NCI-H82 treated with DMSO at 0.1 percent for 48 hours (cell line): ENCODE data around the gene KLF5.
A peak's percentile ranks its signal among the peaks of the same experiment; 100 is the strongest.
"Not testable (repeated sequence)": the region's sequence is repeated elsewhere in the genome, so short reads cannot be mapped to it uniquely, and the experiment has no call there.

Experiments used
- DNase-seq: peaks from one replicate; lab custom pipeline; 2025; ENCODE audit not compliant: unreplicated experiment; lab: John Stamatoyannopoulos, UW

KLF5 gene

GRCh38 chr13:73082895-73083294 is 24.1 kb downstream of the KLF5 start:
- DNase-seq, result no peak

- no peak for DNase-seq
Observed at GRCh38 chr13:73088332-73088935, 29.6 kb downstream of the KLF5 start.

- DNase-seq, result no peak
Observed at GRCh38 chr13:73089213-73089612, 30.4 kb downstream of the KLF5 start.

- DNase-seq, result no peak
Observed at GRCh38 chr13:73090116-73090822, 31.5 kb downstream of the KLF5 start.

GRCh38 chr13:73090823-73091187 is 32.0 kb downstream of the KLF5 start:
- DNase-seq, result no peak

- no peak for DNase-seq
Observed at GRCh38 chr13:73092829-73093228, 34.0 kb downstream of the KLF5 start.

GRCh38 chr13:73096173-73096572 is 37.4 kb downstream of the KLF5 start:
- DNase-seq, result peak; percentile 21

- no peak for DNase-seq
Observed at GRCh38 chr13:73096638-73097037, 37.8 kb downstream of the KLF5 start.

- not testable (repeated sequence) for DNase-seq
Observed at GRCh38 chr13:73100781-73101180, 42.0 kb downstream of the KLF5 start.

GRCh38 chr13:73101351-73102007 is 42.7 kb downstream of the KLF5 start:
- no peak for DNase-seq

- DNase-seq, result no peak
Observed at GRCh38 chr13:73103238-73103637, 44.4 kb downstream of the KLF5 start.

GRCh38 chr13:73106513-73107178 is 47.8 kb downstream of the KLF5 start:
- no peak for DNase-seq

- peak; percentile 54 for DNase-seq
Observed at GRCh38 chr13:73107481-73107880, 48.7 kb downstream of the KLF5 start.

- no peak for DNase-seq
Observed at GRCh38 chr13:73107970-73108369, 49.2 kb downstream of the KLF5 start.

- DNase-seq, result no peak
Observed at GRCh38 chr13:73109288-73109899, 50.6 kb downstream of the KLF5 start.

GRCh38 chr13:73109969-73110368 is 51.2 kb downstream of the KLF5 start:
- no peak for DNase-seq

GRCh38 chr13:73110814-73111213 is 52.0 kb downstream of the KLF5 start:
- DNase-seq, result no peak

GRCh38 chr13:73111331-73111730 is 52.5 kb downstream of the KLF5 start:
- no peak for DNase-seq

- DNase-seq, result no peak
Observed at GRCh38 chr13:73119612-73120011, 60.8 kb downstream of the KLF5 start.
